ENCODE measurements around the gene BBOX1. TPM values are rescaled to one million over a fixed set of nuclear protein-coding genes. Genes with fewer than 3 reads are reported as not detected.

BBOX1 gene
- total and polyA plus RNA-seq, 2 of the 4 experiments (the other 2 are of a cell fraction) = not detected

DNA sequence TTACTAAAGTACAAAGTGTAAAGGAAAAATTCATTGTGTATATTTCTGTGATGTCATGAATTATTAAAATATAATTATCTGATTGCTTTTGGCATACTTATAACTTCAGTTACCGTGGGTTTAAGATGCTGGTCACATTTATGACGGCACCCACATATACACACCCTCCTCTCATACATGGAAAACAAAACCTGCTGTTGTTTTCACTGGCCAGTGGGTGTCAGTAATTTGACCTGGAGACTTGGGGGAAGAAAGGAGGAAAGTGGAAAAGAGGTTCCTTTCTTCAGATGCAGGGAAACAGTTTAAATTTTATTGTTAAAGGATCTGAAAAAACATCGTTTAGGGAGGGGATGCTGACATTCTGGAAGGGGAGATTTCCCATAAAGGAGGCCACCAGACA, 742 bp upstream of the BBOX1 start:
- no TSS peak for BruUV-seq (replicated peaks)
- Histone ChIP-seq H3K9me1 (ENCODE audit: insufficient read depth, low read length) (no peaks in the 10 kb centered on the region), H3K18ac (ENCODE audit: low read depth, low read length) (no peak overlapping the region; the same call in 1 of the 2 replicates), H4K8ac (ENCODE audit: low read depth in 2 of 2, low read length in 2 of 2) (no peak overlapping the region), H3K23ac (ENCODE audit: low read depth, low read length) (no peak overlapping the region), H3K56ac (ENCODE audit: extremely low read depth, insufficient read depth, low read length) (no peak overlapping the region), H2BK20ac (ENCODE audit: low read depth, low read length) (no peak overlapping the region), H4K91ac (ENCODE audit: insufficient read depth, low read depth, low read length) (no peak overlapping the region), H2AFZ (replicated peaks; ENCODE audit: low read length, poor library complexity) (no peak overlapping the region), H2BK15ac (ENCODE audit: low read depth, low read length) (no peak overlapping the region), H3K4me2 (ENCODE audit: low read depth, low read length) (no peak overlapping the region), H3K36me3 (ENCODE audit: control insufficient read depth, insufficient read depth, low read length) (no peaks in the 10 kb centered on the region), H3K79me1 (ENCODE audit: low read depth in 1 of 2, low read length in 2 of 2) (no peaks in the 10 kb centered on the region), H2BK120ac (ENCODE audit: low read depth, low read length) (no peak overlapping the region), H2AK9ac (replicated peaks; ENCODE audit: low read depth, low read length, poor library complexity) (no peak overlapping the region), H3K27ac (ENCODE audit: insufficient read depth, low read length) (no peak overlapping the region), H3K4me3 (ENCODE audit: insufficient read depth, low read depth, low read length) (no peak overlapping the region), H2BK5ac (ENCODE audit: low read depth, low read length, poor library complexity, severe bottlenecking) (no peak overlapping the region), H3K4me1 (ENCODE audit: control insufficient read depth, insufficient read depth, low read length) (peaks cover 4% of the 10 kb centered on the region; the same call in 1 of the 2 replicates), H4K20me1 (ENCODE audit: insufficient read depth, low read length) (no peaks in the 10 kb centered on the region), H3K27me3 (ENCODE audit: control insufficient read depth, insufficient read depth, low read length) (no peaks in the 10 kb centered on the region), H2AK5ac (ENCODE audit: low read depth, low read length) (no peak overlapping the region), H3K9ac (ENCODE audit: low read depth, low read length) (no peak overlapping the region), H4K5ac (ENCODE audit: low read depth, low read length) (no peak overlapping the region), H3K14ac (replicated peaks; ENCODE audit: low read depth, low read length) (no peak overlapping the region), H3K4ac (ENCODE audit: low read depth, low read length) (no peak overlapping the region), H3K9me3 (ENCODE audit: control insufficient read depth, insufficient read depth, low read length) (no peaks in the 10 kb centered on the region)
- no CpG with 5 or more reads among the region's 3 CpGs for WGBS, 2 experiments (ENCODE audit: extremely low coverage in 2 of 2, insufficient read length in 1 of 2)
- no peak for DNase-seq
- POLR2A ChIA-PET (ENCODE audit: unreplicated experiment) = no interaction called here
- ATAC-seq (ENCODE audit: low read depth) = no peak
- dilution Hi-C loops (cut with HindIII; ENCODE audit: low sequenced_read_pairs, unreplicated experiment) (no loop called here), in situ Hi-C loops (cut with MboI; ENCODE audit: low sequenced_read_pairs) (no loop called here), intact Hi-C loops (cut with micrococcal nuclease) (no loop called here)
- TF ChIP-seq MAZ (IDR thresholded peaks at IDR 0.05; ENCODE audit: borderline replicate concordance, low read depth, low read length) = no peak
- no peak for TF ChIP-seq MAFK (IDR thresholded peaks at IDR 0.05; ENCODE audit: low read depth, low read length)
- no peak for TF ChIP-seq RFX5 (IDR thresholded peaks at IDR 0.05; ENCODE audit: low read depth, low read length)
- TF ChIP-seq, protein P1, sequence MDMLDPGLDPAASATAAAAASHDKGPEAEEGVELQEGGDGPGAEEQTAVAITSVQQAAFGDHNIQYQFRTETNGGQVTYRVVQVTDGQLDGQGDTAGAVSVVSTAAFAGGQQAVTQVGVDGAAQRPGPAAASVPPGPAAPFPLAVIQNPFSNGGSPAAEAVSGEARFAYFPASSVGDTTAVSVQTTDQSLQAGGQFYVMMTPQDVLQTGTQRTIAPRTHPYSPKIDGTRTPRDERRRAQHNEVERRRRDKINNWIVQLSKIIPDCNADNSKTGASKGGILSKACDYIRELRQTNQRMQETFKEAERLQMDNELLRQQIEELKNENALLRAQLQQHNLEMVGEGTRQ (IDR thresholded peaks at IDR 0.05; ENCODE audit: low read depth, low read length) = no peak
- no peak for TF ChIP-seq POLR2A (IDR thresholded peaks at IDR 0.05; ENCODE audit: low read depth, low read length)
- CTCF ChIA-PET = no interaction called here

Measured in IMR-90 (cell line).